C4-2B (cell line): Measurements from ENCODE around the gene CNTN5.

ENCODE experiments used
- CTCF ChIP-seq: fragments of 450-650 bp; conservative IDR thresholded peaks from 2 replicates; pipeline ENCODE4 v1.5.1; 2017; ENCODE audit warnings: mild to moderate bottlenecking
- ZFX ChIP-seq: fragments of 450-650 bp; IDR thresholded peaks from 2 replicates; pipeline ENCODE4 v1.6.1; 2017

GRCh38 chr11:99241066-99241465 is 220.3 kb downstream of the CNTN5 start:
- TF ChIP-seq CTCF (no peak), ZFX (no peak)
